ENCODE results near the gene EPS8.

DNA sequence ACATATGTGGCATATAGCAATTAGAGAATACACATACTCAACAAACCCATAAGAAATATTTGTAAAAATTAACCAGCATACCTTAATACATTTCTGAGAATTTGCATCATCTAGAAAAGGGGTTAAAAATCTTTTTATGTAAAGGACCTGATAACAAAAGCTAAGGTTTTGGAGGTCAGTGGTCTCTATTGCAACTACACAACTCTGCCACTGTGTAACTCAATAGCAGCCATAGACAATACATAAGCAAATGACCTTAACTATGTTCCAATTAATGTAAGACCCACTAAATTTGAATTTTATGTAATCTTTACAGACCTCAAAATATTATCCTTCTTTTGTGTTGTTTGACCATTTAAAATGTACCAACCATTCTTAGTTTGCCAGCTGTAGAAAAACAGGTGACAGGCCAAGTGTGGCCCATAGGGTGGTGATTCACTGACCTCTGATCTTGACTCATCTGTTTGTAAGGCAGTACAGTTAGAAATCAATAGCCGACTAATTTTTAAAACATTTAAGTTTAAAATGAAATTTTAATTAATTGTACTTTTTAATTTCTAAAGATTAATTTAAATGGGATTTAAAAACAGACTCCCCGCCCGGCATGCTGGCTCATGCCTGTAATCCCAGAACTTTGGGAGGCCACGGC is 7.4 kb upstream of the EPS8 start:
- no peak for TF ChIP-seq CTCF (IDR thresholded peaks at IDR 0.05)
- TF ChIP-seq POLR2A (IDR thresholded peaks at IDR 0.05): no peak
